CMK (cell line): Measurements from ENCODE around the gene PHYHIPL.

ENCODE experiments used
- DNase-seq: peaks from one replicate; pipeline ENCODE4 v3.0.0-alpha.2; 2010; ENCODE audit warnings: low read depth

The PHYHIPL gene

GRCh38 chr10:59257224-59257623 is 80.8 kb downstream of the PHYHIPL start:
- DNase-seq = no peak

GRCh38 chr10:59258890-59259289 is 82.4 kb downstream of the PHYHIPL start:
- no peak for DNase-seq

- DNase-seq = no peak
Observed at GRCh38 chr10:59265141-59265540, 88.7 kb downstream of the PHYHIPL start.

- DNase-seq = no peak
Observed at GRCh38 chr10:59266321-59266720, 89.9 kb downstream of the PHYHIPL start.

GRCh38 chr10:59268460-59268859 is 92.0 kb downstream of the PHYHIPL start:
- no peak for DNase-seq

- DNase-seq = no peak
Observed at GRCh38 chr10:59269651-59270050, 93.2 kb downstream of the PHYHIPL start.

- DNase-seq = no peak
Observed at GRCh38 chr10:59270492-59270891, 94.0 kb downstream of the PHYHIPL start.

GRCh38 chr10:59271160-59271559 is 94.7 kb downstream of the PHYHIPL start:
- DNase-seq = no peak

- DNase-seq = no peak
Observed at GRCh38 chr10:59272061-59272460, 95.6 kb downstream of the PHYHIPL start.

- no peak for DNase-seq
Observed at GRCh38 chr10:59273445-59273844, 97.0 kb downstream of the PHYHIPL start.

GRCh38 chr10:59276133-59276532 is 99.7 kb downstream of the PHYHIPL start:
- no peak for DNase-seq

GRCh38 chr10:59276919-59277318 is 100.5 kb downstream of the PHYHIPL start:
- DNase-seq = no peak

- no peak for DNase-seq
Observed at GRCh38 chr10:59279476-59279875, 103.0 kb downstream of the PHYHIPL start.

GRCh38 chr10:59279991-59280505 is 103.6 kb downstream of the PHYHIPL start:
- DNase-seq = no peak

GRCh38 chr10:59281861-59282260 is 105.4 kb downstream of the PHYHIPL start:
- no peak for DNase-seq

- DNase-seq = no peak
Observed at GRCh38 chr10:59283456-59284091, 107.1 kb downstream of the PHYHIPL start.

- no peak for DNase-seq
Observed at GRCh38 chr10:59284118-59284975, 107.9 kb downstream of the PHYHIPL start.

GRCh38 chr10:59285073-59285472 is 108.6 kb downstream of the PHYHIPL start:
- no peak for DNase-seq

- DNase-seq = no peak
Observed at GRCh38 chr10:59285848-59286247, 109.4 kb downstream of the PHYHIPL start.

- DNase-seq = no peak
Observed at GRCh38 chr10:59287587-59288255, 111.3 kb downstream of the PHYHIPL start.

GRCh38 chr10:59289853-59290252 is 113.4 kb downstream of the PHYHIPL start:
- no peak for DNase-seq

- DNase-seq = no peak
Observed at GRCh38 chr10:59290448-59290847, 114.0 kb downstream of the PHYHIPL start.
